GM23338 (cell line): ENCODE data around the gene SPEF1.

Experiments used
- CTCF ChIP-seq, 2 experiments: fragments of 200-600 bp in 1 of 2; sonication (generic) in 1 of 2; conservative IDR thresholded peaks; 2 replicates each; pipeline versions ENCODE4 v1.5.1 to v1.6.1; 2016 to 2017; ENCODE audit warnings: antibody characterized with exemption in 2 of 2, low read depth in 2 of 2, mild to moderate bottlenecking in 2 of 2, moderate library complexity in 1 of 2
- EZH2 ChIP-seq: fragments of 200-600 bp; sonication (generic); IDR thresholded peaks from one replicate; pipeline ENCODE4 v1.8.0; 2017; ENCODE audit warnings: antibody characterized with exemption, mild to moderate bottlenecking, low read depth; ENCODE audit not compliant: unreplicated experiment
- POLR2AphosphoS5 ChIP-seq: IDR thresholded peaks from 2 replicates; pipeline ENCODE4 v1.6.1; 2016; ENCODE audit warnings: antibody characterized with exemption, low read depth
- REST ChIP-seq: IDR thresholded peaks from one replicate; pipeline ENCODE4 v1.6.1; 2018; ENCODE audit warnings: antibody characterized with exemption; ENCODE audit not compliant: unreplicated experiment

DNA sequence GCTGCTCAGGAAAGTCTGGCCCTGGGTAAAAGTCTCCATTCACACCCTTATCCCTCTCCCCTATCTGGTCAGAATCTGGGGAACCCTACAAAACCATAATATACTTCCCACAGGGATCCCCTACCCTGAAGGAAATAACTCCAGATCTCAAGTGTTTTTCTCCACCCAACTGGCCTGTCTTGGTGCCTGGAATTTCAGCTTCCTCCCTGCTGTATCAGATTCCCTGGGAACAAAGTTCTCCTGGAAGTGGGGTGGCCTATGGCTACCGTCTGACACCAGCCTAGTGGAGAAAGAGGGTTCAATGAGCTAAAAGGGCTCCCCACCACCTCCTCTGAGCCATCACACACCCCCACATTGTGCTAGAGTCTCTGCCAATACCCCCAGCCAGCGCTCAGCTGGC is 33.8 kb downstream of the SPEF1 start:
- TF ChIP-seq CTCF (conservative IDR thresholded peaks at IDR 0.05; ENCODE audit: low read depth in 2 of 2): no peak
- no peak for TF ChIP-seq EZH2
- no peak for TF ChIP-seq POLR2AphosphoS5
- TF ChIP-seq REST: no peak
